Fibroblast of skin of back (primary cell): ENCODE data around the gene ADD3.
A peak's percentile ranks its signal among the peaks of the same experiment; 100 is the strongest.

ENCODE experiments used
- DNase-seq: peaks from one replicate; pipeline ENCODE4 v3.0.0-alpha.2; 2013

The ADD3 gene

DNA sequence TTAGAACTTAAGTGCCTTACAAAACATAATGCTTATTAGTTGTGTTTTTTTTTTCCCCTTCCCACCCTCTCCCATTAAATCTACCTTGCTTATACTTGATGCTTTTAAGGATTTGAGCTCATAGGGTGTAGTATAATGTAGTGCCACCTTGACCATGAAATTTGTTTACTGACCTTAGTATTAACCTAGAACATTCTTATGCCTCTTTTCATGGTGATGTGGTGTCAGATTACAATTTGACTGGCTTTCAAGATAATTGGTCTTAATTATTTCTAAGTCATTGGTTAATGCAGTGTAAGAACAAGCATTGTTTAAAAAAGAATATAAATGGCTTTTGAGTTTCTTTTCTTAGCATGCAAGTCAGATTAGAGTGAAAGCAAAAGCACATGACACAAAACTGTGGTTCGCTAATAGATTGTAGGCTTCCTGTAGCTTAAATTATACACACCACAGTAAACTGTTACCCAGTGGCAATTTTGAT lies 61.8 kb downstream of the ADD3 start:
- DNase-seq: no peak

DNA sequence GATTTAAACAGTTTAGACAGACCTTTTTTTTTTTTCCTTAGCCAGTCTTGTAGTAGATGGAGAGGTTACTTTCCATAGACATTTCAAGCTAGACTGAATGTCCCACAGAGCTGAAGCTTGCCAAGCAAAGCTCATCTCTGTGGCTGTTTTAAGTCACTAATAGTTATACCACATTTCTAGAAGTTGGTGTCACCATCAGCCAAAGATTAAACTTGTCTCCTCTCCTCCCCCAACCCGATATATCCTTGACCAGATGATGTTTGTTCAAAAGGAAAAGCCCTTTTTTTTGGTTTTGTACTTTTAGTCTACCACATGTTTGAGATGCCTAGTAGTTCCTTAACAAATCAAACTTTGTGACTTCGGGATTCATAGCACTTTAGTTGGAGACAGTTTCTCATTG lies 66.1 kb downstream of the ADD3 start:
- peak; percentile 60 for DNase-seq

DNA sequence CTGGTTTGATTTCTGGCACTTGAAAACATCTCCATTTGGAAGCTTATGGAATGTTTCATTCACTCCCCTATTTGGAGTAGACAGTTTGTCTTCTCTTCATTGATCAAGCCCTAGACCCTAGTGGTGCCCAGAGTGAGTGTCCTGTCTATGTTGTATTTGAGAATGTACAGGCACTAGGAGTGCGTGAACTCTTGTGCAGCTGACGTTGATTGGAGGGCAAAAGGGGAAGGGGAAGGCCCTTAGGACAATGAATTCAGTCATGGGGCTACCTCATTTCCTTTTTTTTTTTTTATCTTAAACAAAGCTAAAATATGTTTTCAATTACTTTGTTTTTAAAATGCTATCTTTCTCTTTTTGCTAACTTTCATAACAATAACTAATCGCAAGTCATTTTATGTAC lies 66.5 kb downstream of the ADD3 start:
- no peak for DNase-seq

DNA sequence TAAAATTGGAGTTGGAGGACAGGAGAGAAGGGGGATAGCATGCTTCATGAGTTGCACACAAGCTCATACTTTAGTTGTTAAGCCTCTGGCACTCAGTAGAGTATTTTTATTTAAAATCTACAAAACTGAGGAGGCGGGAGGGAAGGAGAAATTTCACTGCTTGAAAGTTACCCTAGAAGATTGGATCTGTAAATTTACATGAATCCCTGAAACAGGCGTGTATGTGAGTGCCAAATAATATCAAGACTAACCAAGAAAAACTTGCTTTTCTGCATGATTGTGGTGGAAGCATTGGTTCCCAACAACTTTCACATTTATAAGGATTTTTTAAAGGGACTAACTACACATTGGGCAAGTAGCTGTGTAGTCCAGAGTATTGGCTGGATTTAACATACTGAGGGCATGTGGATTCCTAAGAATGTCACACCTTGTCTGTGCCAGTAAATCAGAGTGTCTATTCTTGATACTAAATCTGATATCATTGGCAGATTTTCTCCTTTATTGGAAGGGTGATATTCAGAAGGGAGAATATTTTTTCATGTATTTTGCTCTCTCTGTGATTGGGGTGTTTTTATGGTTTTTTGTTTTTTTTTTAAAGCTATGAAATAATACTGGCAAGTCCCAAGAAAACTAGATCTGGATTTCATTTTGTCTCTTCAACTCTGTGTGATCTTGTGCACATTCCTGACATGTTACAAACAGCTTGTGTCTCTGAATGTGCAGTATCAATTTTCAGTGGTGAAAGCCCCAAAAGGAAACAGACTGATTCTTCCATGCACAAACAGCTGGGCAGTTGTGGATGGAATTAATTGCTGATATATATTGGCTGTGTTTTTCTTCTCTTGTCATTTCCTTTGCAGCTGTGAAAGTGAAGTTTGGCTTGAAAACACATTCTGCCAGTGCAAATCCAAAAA lies 67.2 kb downstream of the ADD3 start:
- peak; percentile 91 for DNase-seq

DNA sequence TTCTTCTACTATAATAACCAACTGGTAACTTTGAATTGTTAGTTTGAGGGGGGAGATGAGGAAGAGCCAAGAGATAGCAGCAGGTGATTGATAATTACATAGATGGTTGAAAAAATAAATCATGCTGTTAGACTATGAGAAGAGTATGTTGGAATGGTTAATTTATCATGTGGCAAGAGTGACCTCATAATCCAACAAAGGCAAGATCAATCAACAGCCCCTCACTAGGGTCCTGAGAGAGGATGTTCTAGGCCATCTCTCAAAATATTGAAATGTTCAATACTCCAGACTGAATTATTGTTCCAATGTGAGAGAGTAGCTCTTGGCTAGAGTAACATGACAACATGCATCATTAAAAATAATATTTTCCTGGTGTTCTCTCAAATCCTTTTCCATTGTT lies 67.9 kb downstream of the ADD3 start:
- no peak for DNase-seq

DNA sequence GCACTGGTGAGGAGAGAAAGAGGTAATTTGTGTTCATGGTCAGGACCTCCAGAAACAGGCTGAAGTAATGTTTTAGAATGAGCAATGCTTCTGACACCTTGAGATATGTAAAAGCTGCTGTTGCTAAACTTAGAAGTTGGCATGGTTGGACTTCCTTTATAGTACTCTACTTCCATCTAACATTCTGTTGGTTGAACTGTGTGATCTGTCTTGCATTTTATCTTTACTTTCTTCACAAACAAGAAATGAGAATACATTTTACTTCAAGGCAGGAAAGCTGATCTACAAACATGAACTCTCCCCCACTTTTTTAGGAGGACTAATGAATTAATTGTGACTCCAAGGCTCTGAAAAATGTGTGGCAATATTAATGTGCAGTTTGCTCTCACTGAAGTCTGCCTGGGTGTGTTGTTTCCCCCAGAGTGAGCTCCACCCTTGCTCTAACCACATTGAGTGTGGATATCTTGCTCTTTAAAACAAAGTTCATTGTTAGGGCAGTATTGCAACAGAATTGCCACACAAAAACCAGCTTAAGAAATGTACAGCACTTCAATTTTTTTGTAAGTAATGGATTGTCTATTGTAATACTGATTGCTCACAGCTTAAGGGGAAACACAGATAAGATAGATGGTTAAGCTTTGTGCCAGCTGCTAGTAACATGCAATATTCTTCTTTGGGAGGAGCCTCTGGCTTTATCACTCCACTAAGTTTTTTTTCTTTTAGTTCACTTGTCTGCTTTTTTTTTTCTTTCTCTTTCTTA lies 69.0 kb downstream of the ADD3 start:
- peak; percentile 71 for DNase-seq

DNA sequence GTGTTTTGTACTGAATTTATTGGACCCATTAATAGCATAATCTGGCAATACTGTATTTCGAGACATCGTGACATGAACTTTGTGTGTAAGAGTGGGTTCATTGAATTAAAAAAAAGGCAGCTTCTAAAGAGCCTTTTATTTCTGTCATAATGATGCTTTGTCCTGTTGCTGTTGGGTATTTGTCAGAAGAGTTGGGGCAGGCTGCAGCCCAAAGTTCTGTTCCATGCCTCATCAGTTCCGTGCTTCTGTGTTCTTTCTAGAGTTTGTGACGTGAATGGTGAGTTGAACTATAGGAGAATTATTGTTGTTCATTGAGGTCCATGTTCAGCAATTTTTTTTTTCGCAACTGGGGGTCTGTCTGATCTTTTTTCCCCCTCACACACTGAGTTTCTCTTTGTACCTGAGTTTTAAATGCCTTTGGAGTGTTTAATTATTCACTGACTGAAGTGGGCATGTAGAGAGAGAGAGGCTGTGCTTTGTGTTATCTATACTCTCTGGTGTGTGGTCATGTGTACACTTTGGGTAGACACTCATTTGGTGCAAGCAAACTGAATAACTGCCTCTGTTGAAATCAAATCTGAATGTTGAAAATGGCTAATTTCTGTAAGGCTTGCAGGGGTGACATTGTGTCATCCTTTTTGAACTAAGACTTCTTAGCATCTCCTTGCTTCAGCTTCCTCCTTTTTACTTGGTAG lies 69.8 kb downstream of the ADD3 start:
- no peak for DNase-seq

DNA sequence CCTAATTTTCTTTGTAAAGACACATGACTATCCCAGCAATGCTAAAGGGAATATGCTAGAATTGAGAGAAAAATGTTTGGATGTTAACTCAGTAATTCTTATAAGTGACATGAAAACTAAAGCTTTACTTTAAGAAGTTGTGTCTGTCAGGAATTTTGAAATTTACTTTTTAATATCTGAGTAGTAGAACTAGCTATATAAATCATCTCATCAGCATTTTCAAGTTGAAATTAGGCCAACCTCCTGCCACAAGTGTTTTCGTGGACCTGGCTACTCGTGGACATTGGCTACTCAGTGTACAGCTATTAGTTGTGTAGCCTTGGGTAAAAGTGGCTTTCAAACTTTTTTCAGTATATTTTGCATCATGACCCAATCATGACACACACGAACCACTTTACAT lies 70.5 kb downstream of the ADD3 start:
- no peak for DNase-seq

DNA sequence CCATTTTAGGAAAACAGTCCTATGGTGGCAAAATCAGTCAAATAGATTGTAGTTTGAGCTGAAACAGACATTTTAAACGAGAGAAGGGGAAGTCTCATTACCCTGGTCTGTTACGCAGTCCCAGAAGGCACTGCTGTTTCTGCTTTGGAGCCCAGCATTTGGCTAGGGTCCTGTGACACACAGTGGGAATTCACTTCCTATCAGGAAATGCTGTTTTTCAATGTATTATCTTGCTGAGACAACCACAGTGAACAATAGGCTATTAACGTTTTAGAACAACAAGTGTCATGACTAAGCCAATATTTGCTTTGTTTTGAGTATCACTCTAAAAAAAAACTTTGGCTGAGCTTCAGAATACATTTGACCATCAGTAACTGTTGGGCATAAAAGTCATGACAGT lies 74.1 kb downstream of the ADD3 start:
- DNase-seq: peak; percentile 68

DNA sequence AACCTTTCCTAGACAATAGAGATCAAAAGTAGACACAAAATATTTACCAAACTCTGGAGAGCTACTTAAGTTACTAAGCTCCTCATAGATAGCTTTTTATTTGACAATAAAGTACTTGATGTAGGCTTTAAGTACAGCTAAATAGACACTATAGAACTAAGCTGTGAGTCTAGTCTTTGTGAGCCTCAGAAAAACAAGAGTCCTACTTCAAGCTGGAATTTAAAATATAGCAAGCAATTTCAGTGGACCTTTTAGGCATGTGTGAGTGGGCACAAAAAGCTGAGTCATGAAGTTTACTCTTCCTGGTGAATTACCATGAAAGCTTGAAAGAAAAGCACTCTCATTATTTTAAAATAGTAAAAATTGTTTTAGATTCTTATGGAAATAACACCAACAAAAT lies 76.1 kb downstream of the ADD3 start:
- DNase-seq: peak; percentile 29

DNA sequence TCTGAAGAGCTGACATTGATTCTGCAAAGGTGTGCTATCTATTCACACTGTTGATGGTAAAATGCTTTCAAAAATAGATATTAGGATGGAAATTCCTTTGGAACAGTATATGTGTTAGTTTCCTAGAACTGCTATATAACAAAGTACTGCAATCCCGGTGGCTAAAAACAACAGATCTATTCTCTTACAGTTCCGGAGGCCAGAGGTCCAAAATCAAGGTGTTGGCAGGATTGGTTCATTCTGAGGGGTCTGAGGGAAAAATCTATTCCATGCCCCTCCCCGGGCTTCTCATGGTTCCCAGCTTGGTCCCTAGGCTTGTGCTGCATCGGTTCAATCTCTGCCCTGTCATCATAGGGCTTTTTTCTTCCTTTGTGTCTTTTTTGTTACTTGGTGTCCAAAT lies 79.9 kb downstream of the ADD3 start:
- no peak for DNase-seq

DNA sequence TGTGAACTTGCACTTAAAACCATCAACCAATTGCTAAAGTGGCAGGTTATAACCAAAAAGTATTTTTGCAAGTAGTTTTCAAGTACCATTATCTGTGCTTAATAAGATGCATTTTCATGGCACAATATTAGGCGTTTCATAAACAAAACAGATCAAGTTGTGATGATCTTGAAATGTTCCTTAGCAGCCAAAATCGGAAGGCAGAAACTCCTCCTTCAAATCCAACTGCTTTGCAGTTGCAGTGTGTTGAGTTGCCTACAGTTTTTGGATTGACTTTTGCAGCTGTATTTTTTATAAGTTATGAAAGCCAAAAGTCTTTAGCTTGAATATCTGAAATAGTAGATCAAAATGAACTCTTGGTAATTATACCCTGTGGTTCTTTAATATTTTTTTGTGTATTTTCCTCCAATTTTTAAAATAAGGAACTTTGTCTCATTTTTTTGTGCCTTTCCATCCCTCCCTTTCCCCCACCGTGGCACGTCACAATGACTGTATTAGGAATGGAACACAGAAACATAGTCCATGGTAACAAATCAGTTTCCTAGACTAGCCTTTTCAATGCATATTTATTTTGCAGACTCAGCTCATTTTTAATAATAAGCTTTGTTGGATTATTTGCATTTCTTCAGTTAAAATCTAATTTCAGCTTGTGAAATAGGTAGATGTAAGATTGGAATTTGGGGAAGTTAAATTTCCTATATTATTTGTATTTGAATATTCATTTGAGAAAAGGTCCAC lies 80.8 kb downstream of the ADD3 start:
- DNase-seq: no peak

DNA sequence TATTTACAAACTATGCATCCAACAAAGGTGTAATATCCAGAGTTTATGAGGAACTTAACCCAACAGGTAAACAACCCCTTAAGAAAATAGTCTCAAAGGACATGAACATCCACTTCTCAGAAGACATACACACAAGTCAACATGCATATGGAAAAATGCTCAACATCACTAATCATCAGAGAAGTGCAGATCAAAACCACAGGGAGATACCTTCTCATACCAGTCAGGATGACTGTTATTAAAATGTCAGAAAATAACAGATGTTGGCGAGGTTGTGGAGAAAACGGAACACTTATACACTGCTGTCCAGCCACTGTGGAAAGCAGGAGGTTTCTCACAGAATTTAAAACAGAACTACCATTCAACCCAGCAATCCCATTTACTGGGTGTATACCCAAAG lies 84.0 kb downstream of the ADD3 start:
- no peak for DNase-seq

DNA sequence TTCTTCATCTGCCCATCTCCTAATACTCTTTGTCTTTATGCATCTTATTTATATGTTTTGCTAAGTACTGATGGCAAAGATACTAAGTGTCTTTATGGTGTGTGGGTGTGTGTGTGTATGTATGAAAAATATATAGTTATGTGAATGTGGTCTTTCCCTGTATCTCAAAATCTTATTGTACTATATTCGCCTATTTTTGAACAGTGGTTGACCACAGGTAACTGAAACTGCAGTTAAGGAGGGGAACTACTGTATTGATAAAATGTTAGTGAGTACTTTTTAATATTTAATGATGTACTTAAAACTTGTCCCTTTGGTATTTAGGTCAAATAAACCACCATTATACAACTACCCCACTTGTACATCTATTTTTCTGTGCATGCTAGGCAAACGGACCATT lies 85.9 kb downstream of the ADD3 start:
- DNase-seq: no peak

DNA sequence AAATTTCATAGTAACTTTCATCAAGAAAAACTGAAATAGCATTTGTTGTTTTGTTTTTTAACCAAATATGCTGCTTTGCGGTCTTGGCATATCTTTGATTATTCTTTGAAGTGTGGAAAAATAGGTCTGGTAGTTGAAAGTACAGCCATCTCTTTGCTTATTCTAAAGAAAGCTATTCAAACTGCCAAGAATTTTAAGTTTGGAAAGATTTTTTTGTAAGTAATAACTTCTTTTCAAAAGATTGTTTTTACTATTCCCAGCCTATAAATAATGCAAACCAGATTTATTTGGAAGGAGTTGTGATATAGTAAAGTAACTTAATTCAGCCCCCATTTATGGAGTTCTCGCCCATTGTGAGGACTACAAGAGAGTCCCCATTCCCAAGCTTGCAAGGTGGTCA lies 87.0 kb downstream of the ADD3 start:
- no peak for DNase-seq

DNA sequence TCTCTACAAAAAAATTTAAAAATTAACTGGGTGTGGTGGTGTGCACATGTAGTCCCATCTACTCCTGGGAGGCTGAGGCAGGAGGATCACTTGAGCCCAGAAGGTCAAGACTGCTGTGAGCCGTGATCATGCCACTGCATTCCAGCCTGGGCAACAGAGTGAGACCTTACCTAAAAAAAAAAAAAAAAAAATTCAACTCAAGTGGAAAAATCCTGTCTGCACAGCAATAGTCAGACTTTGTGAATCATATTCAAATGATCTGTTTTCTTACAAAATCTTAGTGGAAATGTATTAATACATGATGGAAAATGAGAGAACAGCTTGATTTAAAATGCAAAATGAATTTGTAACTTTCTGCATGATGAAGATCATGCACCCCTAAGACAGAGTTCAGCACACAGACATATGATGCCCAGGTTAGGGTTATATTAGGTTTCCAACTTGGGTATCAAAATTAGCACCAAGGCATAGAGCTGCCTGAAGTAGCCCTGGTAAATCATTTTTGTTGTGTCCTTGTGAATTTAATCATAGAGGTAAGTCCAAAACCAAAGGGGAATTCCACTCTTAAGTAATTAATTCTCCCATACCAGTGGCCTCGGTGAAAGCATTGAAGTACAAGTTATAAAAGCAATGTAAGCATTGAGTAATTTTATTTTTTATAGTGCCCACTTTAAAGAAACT lies 93.8 kb downstream of the ADD3 start:
- no peak for DNase-seq

DNA sequence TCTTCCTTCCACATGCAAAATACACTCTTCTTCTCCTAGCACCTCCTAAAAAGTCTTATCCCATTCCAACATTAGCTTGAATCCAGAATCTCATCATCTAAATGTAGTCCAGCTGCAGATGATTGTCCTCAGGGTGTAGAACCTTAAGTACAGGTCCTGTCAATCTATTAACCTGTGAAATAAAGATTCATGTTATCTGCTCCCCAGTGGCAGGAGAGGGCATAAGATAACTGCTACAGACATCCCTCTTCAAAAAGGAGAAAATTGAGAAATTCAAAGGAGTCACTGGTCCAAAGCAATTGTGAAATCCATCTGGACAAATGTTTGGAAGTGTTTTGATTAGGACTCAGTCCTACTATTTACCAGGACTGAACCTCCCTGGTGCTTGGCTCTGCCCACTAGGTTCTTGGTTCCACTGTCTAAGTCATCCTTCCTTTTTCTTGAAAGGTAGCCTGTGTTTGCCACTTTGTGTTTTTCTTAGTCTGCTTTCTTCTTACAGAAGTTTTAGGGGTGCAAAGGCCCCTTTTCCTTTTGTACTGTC lies 96.2 kb downstream of the ADD3 start:
- no peak for DNase-seq

DNA sequence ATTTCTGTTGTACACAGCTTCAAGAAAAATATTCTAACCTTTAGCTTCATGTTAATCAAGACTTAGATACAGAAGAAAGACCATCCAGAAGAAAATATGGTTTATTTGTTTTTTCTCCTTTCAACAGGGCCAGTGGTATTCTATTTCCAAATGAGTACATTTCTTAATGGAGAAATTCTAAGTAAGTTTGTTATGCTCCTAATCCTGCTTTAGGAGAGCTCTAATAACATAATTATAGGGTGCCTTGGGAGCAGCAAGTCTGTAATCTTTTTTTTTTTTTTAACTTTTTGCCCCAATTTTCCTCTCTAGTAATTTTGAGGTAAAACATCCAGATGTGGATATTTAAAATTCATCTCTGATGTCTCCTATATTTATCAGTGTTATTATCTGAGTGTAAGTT lies 98.1 kb downstream of the ADD3 start:
- DNase-seq: no peak

DNA sequence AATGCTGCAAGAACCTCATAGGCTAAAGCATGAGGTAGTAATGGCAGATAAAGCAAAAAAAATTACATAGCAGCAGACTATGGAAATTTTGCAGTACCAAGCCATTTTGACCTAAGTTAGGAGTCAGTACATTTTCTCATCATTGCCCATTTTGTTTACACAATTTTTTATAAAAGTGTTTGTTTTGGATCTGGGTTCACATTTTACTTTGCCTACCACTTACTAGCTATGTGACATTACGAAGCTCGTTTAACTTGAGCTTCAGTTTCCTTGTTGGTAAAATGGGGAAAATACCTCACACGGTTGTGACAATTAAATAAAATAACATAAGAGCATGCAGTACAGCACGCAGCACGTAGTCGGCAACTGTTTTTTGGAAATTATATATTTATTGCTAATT lies 99.6 kb downstream of the ADD3 start:
- DNase-seq: no peak

DNA sequence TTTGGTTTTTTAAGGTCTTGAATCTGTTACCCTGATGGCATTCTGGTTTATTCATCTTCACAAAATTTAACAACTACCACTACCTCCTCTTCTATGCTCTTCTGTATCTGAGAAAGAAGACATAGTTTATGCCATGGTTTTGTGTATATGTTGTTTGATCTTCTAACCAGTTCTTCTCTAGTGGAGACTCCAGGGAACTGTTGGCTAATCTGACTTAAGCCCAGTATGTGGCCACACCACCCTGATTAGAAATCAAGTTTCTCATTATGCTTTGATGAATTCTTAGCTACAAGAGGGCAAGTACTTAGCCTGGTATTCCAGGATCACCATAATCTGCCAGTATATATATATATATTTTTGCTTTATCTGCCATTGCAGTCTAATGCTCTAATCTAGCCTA lies 100.1 kb downstream of the ADD3 start:
- DNase-seq: no peak

DNA sequence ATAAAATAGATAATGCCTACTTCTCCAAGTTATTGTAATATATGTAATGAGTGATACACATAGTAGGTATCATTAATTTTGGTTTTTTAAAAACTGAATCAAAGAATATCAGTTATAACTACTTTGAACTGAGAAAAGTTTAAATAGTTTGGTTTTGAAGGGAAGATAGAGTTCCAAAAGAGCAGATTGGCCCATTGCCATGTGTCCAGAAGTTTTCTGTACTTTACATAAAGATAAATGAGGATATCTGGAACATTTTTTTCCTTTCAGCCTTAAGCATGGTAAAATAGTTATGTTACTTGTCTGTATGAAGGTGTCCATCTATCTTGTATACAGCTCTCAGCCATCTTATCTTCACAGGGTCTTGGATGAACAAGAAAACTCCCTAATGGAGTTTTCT lies 101.7 kb downstream of the ADD3 start:
- no peak for DNase-seq

DNA sequence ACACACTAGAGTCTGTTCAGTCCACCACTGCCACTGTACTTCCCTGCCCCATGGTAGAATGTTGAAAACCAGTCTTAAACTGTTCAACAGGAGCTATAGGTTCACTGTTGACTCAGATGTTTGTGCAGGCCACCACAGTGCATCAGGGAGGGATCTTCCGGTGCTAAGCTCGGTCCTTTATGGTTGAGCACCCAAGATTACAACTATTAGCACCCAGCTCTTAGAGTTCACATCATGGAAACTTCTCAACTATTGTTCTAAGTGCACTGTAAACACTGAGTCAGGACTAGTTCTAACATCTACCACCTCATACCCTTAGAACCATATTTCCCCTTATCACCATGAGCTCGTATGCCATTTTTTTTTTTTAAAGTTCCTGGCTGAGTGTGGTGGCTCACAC lies 102.6 kb downstream of the ADD3 start:
- DNase-seq: no peak
